HFF-Myc (cell line): ENCODE data around the gene TLCD1.

ENCODE experiments used
- DNase-seq: peaks from one replicate; pipeline ENCODE4 v3.0.0-alpha.2; 2011; ENCODE audit warnings: low read depth; ENCODE audit errors: extremely low read depth
- H3K4me3 ChIP-seq: replicated peaks from 2 replicates; pipeline ENCODE4 v1.5.1; 2011; ENCODE audit warnings: low read depth, mild to moderate bottlenecking, control low read depth, low read length
- CTCF ChIP-seq: IDR thresholded peaks from 2 replicates; pipeline ENCODE4 v1.5.1; 2012; ENCODE audit warnings: mild to moderate bottlenecking, low read depth, low read length, control low read depth; ENCODE audit errors: missing control alignments

Gene TLCD1

GRCh38 chr17:28675490-28675889, 50.5 kb downstream of the TLCD1 start:
- no peak overlapping the region for H3K4me3 ChIP-seq
- TF ChIP-seq CTCF = no peak
- no peak for DNase-seq
